HEK293 (cell line): ENCODE measurements around the gene IGFLR1.

ENCODE experiments used
- CTCF ChIA-PET: fragments of 350-600 bp; formaldehyde crosslinking; extraction: SDS; loops from one replicate; lab custom pipeline; 2021; ENCODE audit warnings: antibody characterized with exemption; lab: Yijun Ruan, JAX
- POLR2A ChIA-PET: fragments of 300-600 bp; formaldehyde crosslinking; extraction: SDS; loops from one replicate; lab custom pipeline; 2020; ENCODE audit warnings: antibody characterized with exemption, inconsistent platforms; lab: Yijun Ruan, JAX
- H3K27ac ChIP-seq: fragments of 200-500 bp; sonication (Bioruptor generic); 2 replicates; pipeline ENCODE4 v1.5.1; 2014; ENCODE audit warnings: low read depth, low read length, control low read depth, inconsistent platforms; ENCODE audit errors: extremely low read depth
- H3K36me3 ChIP-seq, 2 experiments: fragments of 200-500 bp in 1 of 2; sonication (Bioruptor generic) in 1 of 2; 1 replicate in 1 of 2; 2 replicates in 1 of 2; pipeline ENCODE4 v1.5.1; 2014 to 2017; ENCODE audit warnings: inconsistent platforms in 2 of 2, low read length in 2 of 2; ENCODE audit not compliant: control insufficient read depth in 2 of 2, insufficient read depth in 1 of 2
- H3K4me1 ChIP-seq: fragments of 200-500 bp; sonication (Bioruptor generic); 2 replicates; pipeline ENCODE4 v1.5.1; 2014; ENCODE audit warnings: mild to moderate bottlenecking, low read length, inconsistent platforms; ENCODE audit not compliant: control insufficient read depth, insufficient read depth
- H3K4me3 ChIP-seq: 2 replicates; pipeline ENCODE4 v1.5.1; 2011; ENCODE audit warnings: low read depth, mild to moderate bottlenecking, control low read depth, low read length, moderate library complexity
- H3K9me3 ChIP-seq: fragments of 200-500 bp; sonication (Bioruptor generic); 2 replicates; pipeline ENCODE4 v1.5.1; 2014; ENCODE audit warnings: low read depth, low read length, inconsistent platforms; ENCODE audit not compliant: control insufficient read depth, insufficient read depth
- GLI4 ChIP-seq: fragments of 450-650 bp; formaldehyde crosslinking; IDR thresholded peaks from 2 replicates; pipeline ENCODE4 v1.5.1; 2016; ENCODE audit warnings: missing biosample characterization, missing genetic modification characterization
- GLIS1 ChIP-seq: fragments of 450-650 bp; formaldehyde crosslinking; IDR thresholded peaks from 2 replicates; pipeline ENCODE4 v1.5.1; 2016; ENCODE audit warnings: missing biosample characterization, missing genetic modification characterization
- GLIS2 ChIP-seq: fragments of 450-650 bp; formaldehyde crosslinking; IDR thresholded peaks from 2 replicates; pipeline ENCODE4 v1.5.1; 2016; ENCODE audit warnings: missing biosample characterization, missing genetic modification characterization
- SALL2 ChIP-seq: fragments of 450-650 bp; formaldehyde crosslinking; IDR thresholded peaks from 2 replicates; pipeline ENCODE4 v1.5.0; 2017; ENCODE audit warnings: missing biosample characterization, mild to moderate bottlenecking, missing genetic modification characterization, borderline replicate concordance
- ZFP37 ChIP-seq: fragments of 450-650 bp; formaldehyde crosslinking; IDR thresholded peaks from 2 replicates; pipeline ENCODE4 v1.5.1; 2016; ENCODE audit warnings: missing biosample characterization, missing genetic modification characterization
- ZIC2 ChIP-seq: fragments of 450-650 bp; formaldehyde crosslinking; IDR thresholded peaks from 2 replicates; pipeline ENCODE4 v1.5.1; 2016; ENCODE audit warnings: missing biosample characterization, missing genetic modification characterization
- ZNF2 ChIP-seq: fragments of 450-650 bp; formaldehyde crosslinking; IDR thresholded peaks from 2 replicates; pipeline ENCODE4 v1.5.1; 2016; ENCODE audit warnings: missing biosample characterization, missing genetic modification characterization
- ZNF311 ChIP-seq: fragments of 450-650 bp; formaldehyde crosslinking; IDR thresholded peaks from 2 replicates; pipeline ENCODE4 v1.5.1; 2017; ENCODE audit warnings: missing biosample characterization, missing genetic modification characterization, borderline replicate concordance
- ZNF501 ChIP-seq: fragments of 450-650 bp; formaldehyde crosslinking; IDR thresholded peaks from 2 replicates; pipeline ENCODE4 v1.5.1; 2016; ENCODE audit warnings: missing biosample characterization, missing genetic modification characterization
- TF ChIP-seq, protein P1 (sequence below): fragments of 450-650 bp; formaldehyde crosslinking; IDR thresholded peaks from 2 replicates; pipeline ENCODE4 v1.5.1; 2017; ENCODE audit warnings: missing biosample characterization, missing genetic modification characterization
- TF ChIP-seq, protein P2 (sequence below): fragments of 450-650 bp; formaldehyde crosslinking; IDR thresholded peaks from 2 replicates; pipeline ENCODE4 v1.5.1; 2017; ENCODE audit warnings: missing biosample characterization, missing genetic modification characterization
- TF ChIP-seq, protein P3 (sequence below): fragments of 450-650 bp; formaldehyde crosslinking; IDR thresholded peaks from 2 replicates; pipeline ENCODE4 v1.5.1; 2016; ENCODE audit warnings: missing biosample characterization, missing genetic modification characterization
- TF ChIP-seq, protein P4 (sequence below): fragments of 450-650 bp; formaldehyde crosslinking; IDR thresholded peaks from 2 replicates; pipeline ENCODE4 v1.5.1; 2017; ENCODE audit warnings: missing biosample characterization, missing genetic modification characterization
- TF ChIP-seq, protein P5 (sequence below): fragments of 450-650 bp; formaldehyde crosslinking; IDR thresholded peaks from 2 replicates; pipeline ENCODE4 v1.5.0; 2017; ENCODE audit warnings: missing biosample characterization, missing genetic modification characterization, borderline replicate concordance
- TF ChIP-seq, protein P6 (sequence below): fragments of 450-650 bp; IDR thresholded peaks from 2 replicates; pipeline ENCODE4 v1.5.1; 2018; ENCODE audit warnings: missing biosample characterization, mild to moderate bottlenecking, missing genetic modification characterization
- TF ChIP-seq, protein P7 (sequence below): fragments of 450-650 bp; formaldehyde crosslinking; IDR thresholded peaks from 2 replicates; pipeline ENCODE4 v1.5.1; 2016; ENCODE audit warnings: missing biosample characterization, missing genetic modification characterization, low read depth

The IGFLR1 gene

DNA sequence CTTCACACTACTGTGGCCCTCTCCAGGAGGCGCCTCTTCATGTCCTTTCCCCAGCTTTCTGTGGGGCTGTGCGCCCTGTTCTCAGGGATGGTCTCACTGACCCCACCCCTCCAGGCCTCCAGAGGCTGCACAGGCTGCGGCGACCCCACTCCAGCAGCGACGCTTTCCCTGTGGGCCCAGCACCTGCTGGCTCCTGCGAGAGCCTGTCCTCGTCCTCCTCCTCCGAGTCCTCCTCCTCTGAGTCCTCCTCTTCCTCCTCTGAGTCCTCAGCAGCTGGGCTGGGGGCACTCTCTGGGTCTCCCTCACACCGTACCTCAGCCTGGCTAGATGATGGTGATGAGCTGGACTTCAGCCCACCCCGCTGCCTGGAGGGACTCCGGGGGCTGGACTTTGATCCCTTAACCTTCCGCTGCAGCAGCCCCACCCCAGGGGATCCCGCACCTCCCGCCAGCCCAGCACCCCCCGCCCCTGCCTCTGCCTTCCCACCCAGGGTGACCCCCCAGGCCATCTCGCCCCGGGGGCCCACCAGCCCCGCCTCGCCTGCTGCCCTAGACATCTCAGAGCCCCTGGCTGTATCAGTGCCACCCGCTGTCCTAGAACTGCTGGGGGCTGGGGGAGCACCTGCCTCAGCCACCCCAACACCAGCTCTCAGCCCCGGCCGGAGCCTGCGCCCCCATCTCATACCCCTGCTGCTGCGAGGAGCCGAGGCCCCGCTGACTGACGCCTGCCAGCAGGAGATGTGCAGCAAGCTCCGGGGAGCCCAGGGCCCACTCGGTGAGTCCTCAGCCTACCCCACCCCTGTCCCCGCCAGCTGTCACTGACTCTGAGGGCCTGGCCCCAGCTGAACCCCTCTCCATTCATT lies 44.3 kb upstream of the IGFLR1 start:
- Histone ChIP-seq H3K4me3 (no peak overlapping the region), H3K9me3 (no peaks in the 10 kb centered on the region), H3K27ac (no peak overlapping the region), H3K36me3 (peaks cover 15 to 21% of the 10 kb centered on the region in 2 experiments), H3K4me1 (no peaks in the 10 kb centered on the region)
- CTCF ChIA-PET: interaction anchor here (0.6 kb wide), 3 partner anchors 11 to 719 kb away, joined by 3 to 4 read pairs (median 3); no protein-coding TSS in a partner anchor
- TF ChIP-seq GLI4 (tag by site-specific recombination): no peak
- peak; percentile 84 for TF ChIP-seq ZIC2 (tag by site-specific recombination)
- no peak for TF ChIP-seq ZNF311 (tag by site-specific recombination)
- TF ChIP-seq, protein P1, sequence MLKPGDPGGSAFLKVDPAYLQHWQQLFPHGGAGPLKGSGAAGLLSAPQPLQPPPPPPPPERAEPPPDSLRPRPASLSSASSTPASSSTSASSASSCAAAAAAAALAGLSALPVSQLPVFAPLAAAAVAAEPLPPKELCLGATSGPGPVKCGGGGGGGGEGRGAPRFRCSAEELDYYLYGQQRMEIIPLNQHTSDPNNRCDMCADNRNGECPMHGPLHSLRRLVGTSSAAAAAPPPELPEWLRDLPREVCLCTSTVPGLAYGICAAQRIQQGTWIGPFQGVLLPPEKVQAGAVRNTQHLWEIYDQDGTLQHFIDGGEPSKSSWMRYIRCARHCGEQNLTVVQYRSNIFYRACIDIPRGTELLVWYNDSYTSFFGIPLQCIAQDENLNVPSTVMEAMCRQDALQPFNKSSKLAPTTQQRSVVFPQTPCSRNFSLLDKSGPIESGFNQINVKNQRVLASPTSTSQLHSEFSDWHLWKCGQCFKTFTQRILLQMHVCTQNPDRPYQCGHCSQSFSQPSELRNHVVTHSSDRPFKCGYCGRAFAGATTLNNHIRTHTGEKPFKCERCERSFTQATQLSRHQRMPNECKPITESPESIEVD (tag by site-specific recombination): no peak
- peak; percentile 46; the same call in 1 of the 2 replicates for TF ChIP-seq GLIS2 (tag by site-specific recombination)
- peak; percentile 17; the same call in 1 of the 2 replicates for TF ChIP-seq GLIS1 (tag by site-specific recombination)
- POLR2A ChIA-PET: interaction anchor here (1.6 kb wide), 1 partner anchor 46 kb away, joined by 5 read pairs; no protein-coding TSS in a partner anchor

DNA sequence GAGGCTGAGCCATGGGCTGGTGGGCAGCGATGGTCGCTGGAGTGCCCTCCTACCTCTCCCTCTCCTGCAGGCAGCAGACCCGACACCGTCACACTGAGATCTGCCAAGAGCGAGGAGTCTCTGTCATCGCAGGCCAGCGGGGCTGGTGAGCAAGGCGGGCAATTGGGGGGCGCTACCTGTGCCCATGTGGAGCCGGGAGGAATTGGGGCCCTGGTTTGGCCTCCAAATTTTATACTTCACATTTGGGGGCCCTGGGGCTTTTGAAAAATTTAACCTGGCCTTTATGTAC lies 43.0 kb upstream of the IGFLR1 start:
- H3K4me1 ChIP-seq: no peaks in the 10 kb centered on the region
- H3K9me3 ChIP-seq: no peaks in the 10 kb centered on the region
- peak overlapping the region; percentile 16; the same call in 1 of the 2 replicates for H3K27ac ChIP-seq
- CTCF ChIA-PET: interaction anchor here (0.7 kb wide), 1 partner anchor 11 kb away, joined by 3 read pairs; no protein-coding TSS in a partner anchor
- H3K4me3 ChIP-seq: no peak overlapping the region
- peaks cover 27 to 28% of the 10 kb centered on the region in 2 experiments for H3K36me3 ChIP-seq
- POLR2A ChIA-PET: interaction anchor here (0.6 to 1.6 kb wide), 3 partner anchors 37 to 90 kb away, joined by 3 to 8 read pairs (median 5); partner anchors contain the start of gene LIN37
- TF ChIP-seq ZFP37 (tag by site-specific recombination) (no peak), SALL2 (tag by site-specific recombination) (no peak), ZNF2 (tag by site-specific recombination) (no peak), ZNF501 (tag by site-specific recombination) (no peak)
- TF ChIP-seq, protein P2, sequence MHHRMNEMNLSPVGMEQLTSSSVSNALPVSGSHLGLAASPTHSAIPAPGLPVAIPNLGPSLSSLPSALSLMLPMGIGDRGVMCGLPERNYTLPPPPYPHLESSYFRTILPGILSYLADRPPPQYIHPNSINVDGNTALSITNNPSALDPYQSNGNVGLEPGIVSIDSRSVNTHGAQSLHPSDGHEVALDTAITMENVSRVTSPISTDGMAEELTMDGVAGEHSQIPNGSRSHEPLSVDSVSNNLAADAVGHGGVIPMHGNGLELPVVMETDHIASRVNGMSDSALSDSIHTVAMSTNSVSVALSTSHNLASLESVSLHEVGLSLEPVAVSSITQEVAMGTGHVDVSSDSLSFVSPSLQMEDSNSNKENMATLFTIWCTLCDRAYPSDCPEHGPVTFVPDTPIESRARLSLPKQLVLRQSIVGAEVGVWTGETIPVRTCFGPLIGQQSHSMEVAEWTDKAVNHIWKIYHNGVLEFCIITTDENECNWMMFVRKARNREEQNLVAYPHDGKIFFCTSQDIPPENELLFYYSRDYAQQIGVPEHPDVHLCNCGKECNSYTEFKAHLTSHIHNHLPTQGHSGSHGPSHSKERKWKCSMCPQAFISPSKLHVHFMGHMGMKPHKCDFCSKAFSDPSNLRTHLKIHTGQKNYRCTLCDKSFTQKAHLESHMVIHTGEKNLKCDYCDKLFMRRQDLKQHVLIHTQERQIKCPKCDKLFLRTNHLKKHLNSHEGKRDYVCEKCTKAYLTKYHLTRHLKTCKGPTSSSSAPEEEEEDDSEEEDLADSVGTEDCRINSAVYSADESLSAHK (tag by site-specific recombination): no peak
- TF ChIP-seq, protein P3, sequence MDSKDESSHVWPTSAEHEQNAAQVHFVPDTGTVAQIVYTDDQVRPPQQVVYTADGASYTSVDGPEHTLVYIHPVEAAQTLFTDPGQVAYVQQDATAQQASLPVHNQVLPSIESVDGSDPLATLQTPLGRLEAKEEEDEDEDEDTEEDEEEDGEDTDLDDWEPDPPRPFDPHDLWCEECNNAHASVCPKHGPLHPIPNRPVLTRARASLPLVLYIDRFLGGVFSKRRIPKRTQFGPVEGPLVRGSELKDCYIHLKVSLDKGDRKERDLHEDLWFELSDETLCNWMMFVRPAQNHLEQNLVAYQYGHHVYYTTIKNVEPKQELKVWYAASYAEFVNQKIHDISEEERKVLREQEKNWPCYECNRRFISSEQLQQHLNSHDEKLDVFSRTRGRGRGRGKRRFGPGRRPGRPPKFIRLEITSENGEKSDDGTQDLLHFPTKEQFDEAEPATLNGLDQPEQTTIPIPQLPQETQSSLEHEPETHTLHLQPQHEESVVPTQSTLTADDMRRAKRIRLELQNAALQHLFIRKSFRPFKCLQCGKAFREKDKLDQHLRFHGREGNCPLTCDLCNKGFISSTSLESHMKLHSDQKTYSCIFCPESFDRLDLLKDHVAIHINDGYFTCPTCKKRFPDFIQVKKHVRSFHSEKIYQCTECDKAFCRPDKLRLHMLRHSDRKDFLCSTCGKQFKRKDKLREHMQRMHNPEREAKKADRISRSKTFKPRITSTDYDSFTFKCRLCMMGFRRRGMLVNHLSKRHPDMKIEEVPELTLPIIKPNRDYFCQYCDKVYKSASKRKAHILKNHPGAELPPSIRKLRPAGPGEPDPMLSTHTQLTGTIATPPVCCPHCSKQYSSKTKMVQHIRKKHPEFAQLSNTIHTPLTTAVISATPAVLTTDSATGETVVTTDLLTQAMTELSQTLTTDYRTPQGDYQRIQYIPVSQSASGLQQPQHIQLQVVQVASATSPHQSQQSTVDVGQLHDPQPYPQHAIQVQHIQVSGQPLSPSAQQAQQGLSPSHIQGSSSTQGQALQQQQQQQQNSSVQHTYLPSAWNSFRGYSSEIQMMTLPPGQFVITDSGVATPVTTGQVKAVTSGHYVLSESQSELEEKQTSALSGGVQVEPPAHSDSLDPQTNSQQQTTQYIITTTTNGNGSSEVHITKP (tag by site-specific recombination): no peak
- TF ChIP-seq, protein P4, sequence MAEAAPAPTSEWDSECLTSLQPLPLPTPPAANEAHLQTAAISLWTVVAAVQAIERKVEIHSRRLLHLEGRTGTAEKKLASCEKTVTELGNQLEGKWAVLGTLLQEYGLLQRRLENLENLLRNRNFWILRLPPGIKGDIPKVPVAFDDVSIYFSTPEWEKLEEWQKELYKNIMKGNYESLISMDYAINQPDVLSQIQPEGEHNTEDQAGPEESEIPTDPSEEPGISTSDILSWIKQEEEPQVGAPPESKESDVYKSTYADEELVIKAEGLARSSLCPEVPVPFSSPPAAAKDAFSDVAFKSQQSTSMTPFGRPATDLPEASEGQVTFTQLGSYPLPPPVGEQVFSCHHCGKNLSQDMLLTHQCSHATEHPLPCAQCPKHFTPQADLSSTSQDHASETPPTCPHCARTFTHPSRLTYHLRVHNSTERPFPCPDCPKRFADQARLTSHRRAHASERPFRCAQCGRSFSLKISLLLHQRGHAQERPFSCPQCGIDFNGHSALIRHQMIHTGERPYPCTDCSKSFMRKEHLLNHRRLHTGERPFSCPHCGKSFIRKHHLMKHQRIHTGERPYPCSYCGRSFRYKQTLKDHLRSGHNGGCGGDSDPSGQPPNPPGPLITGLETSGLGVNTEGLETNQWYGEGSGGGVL (tag by site-specific recombination): no peak
- TF ChIP-seq, protein P5, sequence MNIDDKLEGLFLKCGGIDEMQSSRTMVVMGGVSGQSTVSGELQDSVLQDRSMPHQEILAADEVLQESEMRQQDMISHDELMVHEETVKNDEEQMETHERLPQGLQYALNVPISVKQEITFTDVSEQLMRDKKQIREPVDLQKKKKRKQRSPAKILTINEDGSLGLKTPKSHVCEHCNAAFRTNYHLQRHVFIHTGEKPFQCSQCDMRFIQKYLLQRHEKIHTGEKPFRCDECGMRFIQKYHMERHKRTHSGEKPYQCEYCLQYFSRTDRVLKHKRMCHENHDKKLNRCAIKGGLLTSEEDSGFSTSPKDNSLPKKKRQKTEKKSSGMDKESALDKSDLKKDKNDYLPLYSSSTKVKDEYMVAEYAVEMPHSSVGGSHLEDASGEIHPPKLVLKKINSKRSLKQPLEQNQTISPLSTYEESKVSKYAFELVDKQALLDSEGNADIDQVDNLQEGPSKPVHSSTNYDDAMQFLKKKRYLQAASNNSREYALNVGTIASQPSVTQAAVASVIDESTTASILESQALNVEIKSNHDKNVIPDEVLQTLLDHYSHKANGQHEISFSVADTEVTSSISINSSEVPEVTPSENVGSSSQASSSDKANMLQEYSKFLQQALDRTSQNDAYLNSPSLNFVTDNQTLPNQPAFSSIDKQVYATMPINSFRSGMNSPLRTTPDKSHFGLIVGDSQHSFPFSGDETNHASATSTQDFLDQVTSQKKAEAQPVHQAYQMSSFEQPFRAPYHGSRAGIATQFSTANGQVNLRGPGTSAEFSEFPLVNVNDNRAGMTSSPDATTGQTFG (tag by site-specific recombination): no peak
- TF ChIP-seq, protein P6, sequence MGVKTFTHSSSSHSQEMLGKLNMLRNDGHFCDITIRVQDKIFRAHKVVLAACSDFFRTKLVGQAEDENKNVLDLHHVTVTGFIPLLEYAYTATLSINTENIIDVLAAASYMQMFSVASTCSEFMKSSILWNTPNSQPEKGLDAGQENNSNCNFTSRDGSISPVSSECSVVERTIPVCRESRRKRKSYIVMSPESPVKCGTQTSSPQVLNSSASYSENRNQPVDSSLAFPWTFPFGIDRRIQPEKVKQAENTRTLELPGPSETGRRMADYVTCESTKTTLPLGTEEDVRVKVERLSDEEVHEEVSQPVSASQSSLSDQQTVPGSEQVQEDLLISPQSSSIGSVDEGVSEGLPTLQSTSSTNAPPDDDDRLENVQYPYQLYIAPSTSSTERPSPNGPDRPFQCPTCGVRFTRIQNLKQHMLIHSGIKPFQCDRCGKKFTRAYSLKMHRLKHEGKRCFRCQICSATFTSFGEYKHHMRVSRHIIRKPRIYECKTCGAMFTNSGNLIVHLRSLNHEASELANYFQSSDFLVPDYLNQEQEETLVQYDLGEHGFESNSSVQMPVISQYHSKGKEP (tag by site-specific recombination): no peak
- TF ChIP-seq, protein P7, sequence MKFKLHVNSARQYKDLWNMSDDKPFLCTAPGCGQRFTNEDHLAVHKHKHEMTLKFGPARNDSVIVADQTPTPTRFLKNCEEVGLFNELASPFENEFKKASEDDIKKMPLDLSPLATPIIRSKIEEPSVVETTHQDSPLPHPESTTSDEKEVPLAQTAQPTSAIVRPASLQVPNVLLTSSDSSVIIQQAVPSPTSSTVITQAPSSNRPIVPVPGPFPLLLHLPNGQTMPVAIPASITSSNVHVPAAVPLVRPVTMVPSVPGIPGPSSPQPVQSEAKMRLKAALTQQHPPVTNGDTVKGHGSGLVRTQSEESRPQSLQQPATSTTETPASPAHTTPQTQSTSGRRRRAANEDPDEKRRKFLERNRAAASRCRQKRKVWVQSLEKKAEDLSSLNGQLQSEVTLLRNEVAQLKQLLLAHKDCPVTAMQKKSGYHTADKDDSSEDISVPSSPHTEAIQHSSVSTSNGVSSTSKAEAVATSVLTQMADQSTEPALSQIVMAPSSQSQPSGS (tag by site-specific recombination): no peak
